ENCODE results near the gene IL18RAP. TPM values are rescaled to one million over a fixed set of nuclear protein-coding genes. Genes with fewer than 3 reads are reported as not detected.

The IL18RAP gene
- total RNA-seq, 2 donors from 2014 or later = 0.30 to 1.4 TPM

- Histone ChIP-seq H3K36me3 (no peaks in the 10 kb centered on the region), H3K4me1 (no peaks in the 10 kb centered on the region), H3K27me3 (no peaks in the 10 kb centered on the region), H3K27ac (no peak overlapping the region), H3K4me3 (no peak overlapping the region), H3K9me3 (peaks cover 0 to 8% of the 10 kb centered on the region in 2 donors)
- no peak for DNase-seq (ENCODE audit: low spot score)
- TF ChIP-seq CTCF (IDR thresholded peaks at IDR 0.05) = no peak
Observed at GRCh38 chr2:102474785-102475184, 51.8 kb downstream of the IL18RAP start.

GRCh38 chr2:102478686-102479470, 55.9 kb downstream of the IL18RAP start:
- Histone ChIP-seq H3K4me1 (no peaks in the 10 kb centered on the region), H3K9me3 (no peaks in the 10 kb centered on the region), H3K27ac (no peak overlapping the region), H3K4me3 (no peak overlapping the region), H3K27me3 (no peaks in the 10 kb centered on the region), H3K36me3 (no peaks in the 10 kb centered on the region)
- no peak for DNase-seq (ENCODE audit: low spot score)
- no peak for TF ChIP-seq CTCF (IDR thresholded peaks at IDR 0.05)

GRCh38 chr2:102480285-102481195, 57.6 kb downstream of the IL18RAP start:
- Histone ChIP-seq H3K36me3 (no peaks in the 10 kb centered on the region), H3K4me1 (no peaks in the 10 kb centered on the region), H3K27me3 (no peaks in the 10 kb centered on the region), H3K27ac (no peak overlapping the region), H3K4me3 (no peak overlapping the region), H3K9me3 (no peaks in the 10 kb centered on the region)
- no peak for DNase-seq (ENCODE audit: low spot score)
- TF ChIP-seq CTCF (IDR thresholded peaks at IDR 0.05) = no peak

- Histone ChIP-seq H3K27me3 (no peaks in the 10 kb centered on the region), H3K9me3 (no peaks in the 10 kb centered on the region), H3K36me3 (no peaks in the 10 kb centered on the region), H3K4me3 (no peak overlapping the region), H3K4me1 (no peaks in the 10 kb centered on the region), H3K27ac (no peak overlapping the region)
- DNase-seq (ENCODE audit: low spot score) = no peak
- TF ChIP-seq CTCF (IDR thresholded peaks at IDR 0.05) = no peak
Observed at GRCh38 chr2:102481931-102482330, 59.0 kb downstream of the IL18RAP start.

GRCh38 chr2:102483086-102483485, 60.1 kb downstream of the IL18RAP start:
- no peak for DNase-seq (ENCODE audit: low spot score)
- H3K27me3 ChIP-seq = no peaks in the 10 kb centered on the region
- no peak overlapping the region for H3K4me3 ChIP-seq
- no peaks in the 10 kb centered on the region for H3K9me3 ChIP-seq
- no peaks in the 10 kb centered on the region for H3K36me3 ChIP-seq
- no peak overlapping the region for H3K27ac ChIP-seq
- TF ChIP-seq CTCF (IDR thresholded peaks at IDR 0.05) = no peak
- H3K4me1 ChIP-seq = no peaks in the 10 kb centered on the region

Data from right atrium auricular region (tissue), 2 donors.